HL-60/S4 treated with phorbol 12-myristate 13-acetate at 8.2 ng/mL for 4 days and 3 days (cell line): ENCODE data around the gene PRSS27.

Experiments
- in situ Hi-C: fragments of 300-500 bp; cut with MboI; formaldehyde crosslinking; loops from 2 replicates; pipeline ENCODE4 v1.15.0; 2022; ENCODE audit warnings: low sequenced_read_pairs

Gene PRSS27

DNA sequence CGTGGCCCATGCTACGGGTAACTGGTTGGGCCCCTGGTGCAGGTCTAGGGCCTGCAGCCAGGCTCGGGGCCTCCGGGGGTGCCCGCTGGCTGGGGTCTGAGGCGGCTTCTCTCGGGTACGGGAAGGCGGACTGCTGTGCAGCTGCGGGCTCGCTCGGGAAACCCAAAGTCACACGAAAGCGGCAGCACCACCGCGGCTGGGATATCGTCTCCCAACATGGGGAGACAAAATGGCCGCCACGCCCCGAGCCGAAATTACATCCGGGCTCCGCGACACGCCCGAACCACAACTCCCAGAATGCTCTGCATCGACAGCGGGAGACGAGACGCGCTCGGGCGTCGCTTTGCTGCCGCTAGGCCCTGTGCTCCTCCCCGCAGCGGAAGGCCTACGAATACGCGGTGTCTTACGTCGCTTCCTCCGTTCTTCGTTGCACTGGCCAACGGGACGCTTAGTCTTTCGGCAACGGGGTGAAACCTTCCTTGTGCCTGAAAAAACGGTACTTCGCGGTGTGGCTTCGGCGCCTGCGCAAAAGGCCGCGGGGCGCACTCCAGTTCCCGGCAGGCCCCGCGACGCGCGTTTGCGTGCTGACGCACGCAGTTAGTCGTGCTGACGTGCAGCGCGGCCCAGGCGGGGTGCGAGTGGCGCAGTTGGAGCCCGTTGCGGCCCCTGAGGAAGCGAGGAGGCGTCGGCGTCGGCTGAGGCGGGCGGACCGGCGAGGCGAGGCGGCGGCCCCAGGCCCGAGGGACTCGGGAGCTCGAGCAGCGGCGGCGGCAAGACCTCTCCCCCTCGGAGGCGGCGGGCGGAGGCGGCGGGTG, 32.2 kb upstream of the PRSS27 start, which contains the start of gene SRRM2:
SRRM2 (plus strand) TSS at position 604 of the 815 bp plus-strand sequence. CDS start 3,727 bp downstream, outside the sequence.
- in situ Hi-C loops = no loop called here

DNA sequence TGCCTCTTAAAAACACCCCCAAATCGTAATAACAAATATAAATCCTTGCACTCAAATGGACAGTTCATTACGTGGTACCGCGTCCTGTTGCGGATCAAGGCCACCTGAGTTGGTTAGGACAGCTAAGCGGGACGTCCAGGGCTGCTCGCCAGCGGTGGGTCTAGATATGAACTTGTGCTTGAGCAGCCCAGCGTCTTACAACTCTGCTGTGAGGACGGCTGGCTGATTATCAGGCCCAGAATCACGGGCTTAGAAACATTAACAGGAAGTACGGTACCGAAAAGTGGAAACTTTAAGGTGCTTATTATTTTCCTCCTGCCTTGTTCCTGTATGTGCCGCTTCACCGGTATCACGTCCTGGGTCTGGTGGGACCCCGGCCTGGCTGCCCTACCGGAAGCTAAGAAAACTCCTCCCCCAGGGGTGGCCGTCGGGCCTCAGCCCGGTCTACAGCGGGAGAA, 31.6 kb upstream of the PRSS27 start:
- in situ Hi-C loops = no loop called here

DNA sequence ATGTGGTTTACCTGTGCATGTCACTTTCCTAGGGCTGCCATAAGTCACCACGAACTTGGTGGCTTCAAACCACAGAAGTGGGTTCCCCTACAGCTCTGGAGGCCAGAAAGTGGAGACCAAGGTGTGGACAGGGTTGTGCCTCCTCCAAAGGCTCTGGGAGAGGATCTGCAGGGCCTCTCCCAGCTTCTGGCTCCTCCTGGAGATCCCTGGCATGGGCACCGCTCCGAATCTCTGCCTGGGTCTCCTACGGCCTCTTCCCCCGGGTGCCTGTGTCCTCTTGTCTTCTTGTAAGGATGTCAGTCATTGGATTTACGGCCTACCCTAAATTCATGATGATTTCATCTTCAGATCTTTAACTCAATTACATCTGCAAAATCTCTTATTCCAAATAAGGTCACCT, 29.9 kb upstream of the PRSS27 start:
- in situ Hi-C loops = no loop called here

DNA sequence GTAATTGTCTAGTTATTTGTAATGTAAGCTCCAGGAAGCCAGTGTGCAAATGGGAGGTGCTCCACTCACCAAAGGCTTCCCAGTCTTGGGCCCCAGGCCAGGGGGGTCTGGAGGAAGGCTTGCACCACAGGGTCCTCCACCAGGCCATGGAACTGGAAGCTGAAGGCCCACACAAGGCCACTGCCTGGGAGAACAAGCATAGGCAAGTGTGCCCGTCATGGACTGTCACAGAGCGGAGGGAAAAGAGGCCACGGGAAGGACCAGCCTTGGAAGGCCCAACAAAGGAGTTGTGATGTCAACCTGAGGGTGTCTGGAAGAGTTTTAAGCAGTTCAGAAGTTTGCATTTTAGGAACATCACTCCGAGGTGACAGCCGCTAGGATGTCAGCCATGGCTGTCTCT, 29.5 kb upstream of the PRSS27 start:
- in situ Hi-C loops = no loop called here

DNA sequence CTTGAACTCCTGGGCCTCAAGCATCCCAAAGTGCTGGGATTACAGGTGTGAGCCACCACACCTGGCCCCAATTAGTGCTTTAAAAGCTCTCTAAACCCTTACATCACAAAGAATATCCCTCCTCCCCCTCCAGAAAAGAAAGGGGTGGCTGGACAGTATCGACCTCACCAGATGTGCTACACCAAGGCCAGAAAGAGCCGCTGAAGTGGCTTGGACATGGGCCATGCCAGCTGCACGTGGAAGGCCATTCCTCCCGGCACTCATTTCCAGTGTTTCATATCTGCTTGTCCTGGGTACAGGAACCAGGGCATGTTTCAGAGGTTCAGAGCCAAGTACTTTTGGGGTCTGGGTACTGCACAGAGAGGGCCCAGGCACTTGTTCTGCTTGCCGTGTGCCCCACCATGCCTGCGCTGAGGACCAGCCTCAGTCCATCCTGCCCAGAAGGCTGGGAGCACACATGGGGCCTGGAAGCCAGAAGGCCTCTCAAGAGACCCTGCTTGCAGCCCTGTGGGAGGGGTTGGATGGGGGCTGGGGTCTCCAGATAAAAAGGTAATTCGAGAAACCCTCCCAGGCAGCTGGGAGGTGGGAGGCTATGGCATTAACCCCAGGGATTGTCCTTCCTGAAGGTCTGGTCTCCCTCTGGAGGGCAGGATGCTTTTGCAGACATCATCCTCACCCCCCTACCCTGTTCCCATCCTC, 28.9 kb upstream of the PRSS27 start:
- in situ Hi-C loops = no loop called here

DNA sequence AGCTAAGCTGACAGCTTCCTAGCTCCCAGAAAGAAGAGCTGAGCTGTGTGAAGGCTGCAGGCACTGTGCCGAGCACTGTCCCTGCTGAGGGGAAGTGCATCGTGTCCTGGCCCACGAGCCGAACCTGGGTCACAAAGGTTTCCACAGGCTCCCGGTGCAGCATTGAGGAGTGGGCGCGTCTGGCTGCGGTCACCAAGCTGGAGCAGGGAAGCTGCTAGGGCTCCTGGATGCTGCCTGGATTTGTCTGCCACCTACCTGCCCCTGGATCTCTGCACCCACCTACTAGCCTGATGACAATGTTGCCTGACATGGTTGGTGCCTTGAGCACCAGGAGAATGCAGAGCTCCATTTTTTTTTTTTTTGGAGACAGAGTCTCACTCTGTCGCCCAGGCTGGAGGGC, 25.9 kb upstream of the PRSS27 start:
- in situ Hi-C loops = no loop called here

DNA sequence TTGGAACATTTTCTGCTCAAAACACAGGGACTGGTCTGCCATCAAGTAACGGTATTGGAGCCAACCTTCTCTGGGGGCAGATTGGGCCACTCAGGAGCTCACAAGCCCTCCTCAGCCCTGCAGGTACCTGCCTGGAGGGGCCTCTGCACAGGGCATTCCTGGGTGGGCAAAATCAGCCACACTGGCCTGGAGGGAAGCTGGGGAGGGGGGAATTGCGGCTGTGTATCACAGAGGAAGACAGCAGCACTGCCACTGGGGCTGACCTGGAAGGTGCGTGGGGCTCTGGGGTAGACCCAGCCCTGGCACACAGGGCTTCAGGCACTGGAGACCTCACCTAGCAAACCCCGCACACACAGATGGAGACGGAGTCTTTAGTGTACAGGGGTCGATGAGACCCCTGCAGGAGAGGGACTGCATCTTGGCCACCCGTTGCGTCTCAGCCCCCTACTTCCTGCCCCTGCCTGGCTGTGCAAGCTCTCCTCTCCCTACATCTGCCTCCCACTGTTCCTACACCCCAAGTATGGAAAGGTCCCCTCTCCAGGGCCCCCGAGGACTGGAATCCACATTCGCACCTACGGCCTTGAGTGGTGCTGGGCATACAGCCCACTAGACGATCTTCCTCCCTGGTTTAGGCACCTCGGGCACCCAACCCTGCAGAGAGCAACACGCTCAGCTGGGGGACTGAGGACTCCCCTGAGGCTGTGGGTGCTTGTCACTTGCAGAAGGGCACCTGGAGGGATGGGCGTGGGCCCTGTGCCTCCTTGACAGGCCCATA, 25.3 kb upstream of the PRSS27 start:
- in situ Hi-C loops = no loop called here

DNA sequence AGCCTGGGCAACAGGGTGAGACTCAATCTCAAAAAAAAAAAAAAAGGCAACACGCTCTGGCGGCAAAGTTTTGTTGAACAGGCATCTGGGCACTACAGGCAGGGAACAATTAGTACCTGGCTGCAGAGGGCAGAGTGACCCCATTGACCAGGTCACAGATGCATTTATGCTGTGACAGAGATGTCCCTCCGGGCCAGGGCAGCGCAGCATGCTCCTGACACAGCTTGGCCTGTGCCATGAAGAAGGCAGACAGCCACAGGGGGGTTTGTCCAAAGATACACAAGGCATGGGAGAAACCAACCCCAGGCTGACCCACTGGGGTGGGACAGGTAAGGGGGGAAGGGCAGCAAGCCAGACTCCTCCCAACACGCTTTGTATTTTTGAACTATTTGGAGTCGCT, 24.7 kb upstream of the PRSS27 start:
- in situ Hi-C loops = no loop called here

DNA sequence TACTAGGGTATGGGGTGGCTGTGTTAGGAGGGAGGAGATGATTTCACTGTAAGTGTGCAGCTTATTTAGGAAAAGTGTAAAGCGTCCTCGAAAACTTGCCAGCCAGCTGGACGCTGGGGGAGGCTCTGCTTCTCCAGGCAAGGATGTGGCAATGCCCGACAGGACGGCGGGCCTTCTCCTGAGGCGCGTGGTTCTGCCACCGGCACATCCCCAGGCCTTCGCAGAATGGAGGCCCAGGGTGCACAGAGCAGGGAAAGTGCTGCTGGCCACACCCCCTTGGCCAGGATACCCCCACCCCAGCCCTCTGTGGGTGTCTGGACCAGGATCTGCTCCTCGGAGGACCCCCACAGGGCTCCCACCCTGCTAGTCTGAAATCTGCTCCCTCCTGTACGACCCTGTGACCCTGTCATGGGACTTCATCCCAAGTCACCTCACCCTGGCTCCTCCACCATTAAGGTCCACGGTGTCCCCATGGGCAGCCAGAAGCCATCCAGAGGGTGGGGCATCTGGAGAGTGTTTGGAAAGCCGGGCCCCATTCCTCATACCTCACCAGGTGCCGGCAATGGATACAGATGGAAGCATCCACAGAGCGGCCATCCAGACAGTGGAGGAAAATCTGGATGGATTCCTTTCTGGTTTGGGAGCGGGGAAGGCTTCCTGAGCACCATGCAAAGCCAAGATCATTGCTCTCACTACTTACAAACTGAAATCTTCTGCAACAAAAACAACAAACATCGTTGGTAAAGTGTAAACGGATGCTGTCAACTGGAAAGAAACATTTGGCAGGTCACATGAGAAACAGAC, 23.2 kb upstream of the PRSS27 start:
- in situ Hi-C loops = no loop called here

DNA sequence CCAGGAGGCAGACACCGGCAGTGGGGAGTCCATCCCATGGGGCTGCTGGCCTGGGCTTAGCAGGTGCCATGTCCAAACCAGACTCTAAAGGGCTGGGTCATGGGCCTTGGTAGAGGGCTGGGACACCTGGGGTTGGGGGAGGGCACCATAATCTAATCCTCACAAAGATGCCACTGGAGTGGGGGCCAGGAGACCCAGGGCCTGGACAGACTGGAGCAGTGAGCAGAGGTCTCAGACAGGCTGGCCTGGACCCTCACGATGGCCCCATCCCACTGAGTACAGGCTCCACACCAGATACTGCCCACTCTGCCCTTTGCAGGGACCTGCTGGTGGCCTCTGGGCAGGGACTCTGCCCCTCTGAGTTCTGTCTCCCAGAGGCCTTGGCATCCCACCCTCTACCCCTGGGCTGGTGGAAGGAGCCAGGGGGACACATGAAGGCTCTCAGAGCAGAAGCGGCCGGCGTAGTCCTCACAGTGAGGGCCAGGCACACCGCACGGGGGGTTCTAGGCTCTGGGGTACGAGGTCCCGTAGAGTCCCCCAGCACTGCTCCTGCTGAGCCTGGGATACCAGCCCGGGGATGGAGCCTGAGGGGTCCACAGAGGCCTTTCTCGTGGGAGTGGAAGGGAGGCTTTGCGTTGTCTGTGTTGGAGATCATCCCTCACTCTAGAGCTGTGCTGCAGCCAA, 22.4 kb upstream of the PRSS27 start:
- in situ Hi-C loops = no loop called here

DNA sequence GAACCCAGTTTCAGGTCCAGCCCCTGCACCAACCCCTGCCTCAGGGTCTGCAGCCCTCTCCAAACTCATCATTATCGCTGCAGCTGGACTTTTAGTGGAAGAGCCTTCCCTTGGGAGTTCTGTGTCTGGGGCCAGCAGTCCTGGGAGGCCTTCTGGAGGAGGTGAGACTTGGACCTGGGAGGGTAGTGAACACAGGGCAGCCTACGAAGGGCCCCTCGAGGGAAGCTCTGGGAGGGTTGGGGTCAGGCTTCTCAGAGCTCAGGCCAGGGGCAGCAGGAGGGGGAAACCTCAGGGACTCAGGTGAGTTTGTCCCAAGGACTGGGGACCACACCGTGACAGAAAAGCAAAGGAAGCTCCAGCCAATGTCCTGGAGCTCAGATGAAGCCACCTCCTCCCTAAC, 21.1 kb upstream of the PRSS27 start:
- in situ Hi-C loops = no loop called here

DNA sequence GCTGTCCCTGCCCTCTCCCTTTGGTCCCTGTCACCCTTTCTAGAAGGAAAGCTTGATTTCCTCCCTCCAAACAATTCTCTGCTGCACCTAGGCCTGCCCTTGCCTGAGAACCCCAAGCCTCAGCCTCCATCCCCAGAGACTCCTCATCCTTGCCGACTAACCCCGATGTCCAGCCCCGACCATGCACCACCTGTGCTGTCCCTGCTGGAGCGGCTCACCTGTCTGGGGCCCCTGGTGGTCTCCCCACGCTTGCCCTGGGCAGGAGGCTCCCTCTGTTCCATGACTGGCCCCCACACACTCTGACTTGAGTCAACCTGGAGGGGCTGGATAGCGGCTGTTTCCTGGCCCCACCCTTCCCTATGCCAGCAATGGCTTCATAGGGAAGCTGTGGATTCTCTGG, 20.5 kb upstream of the PRSS27 start:
- in situ Hi-C loops = no loop called here

DNA sequence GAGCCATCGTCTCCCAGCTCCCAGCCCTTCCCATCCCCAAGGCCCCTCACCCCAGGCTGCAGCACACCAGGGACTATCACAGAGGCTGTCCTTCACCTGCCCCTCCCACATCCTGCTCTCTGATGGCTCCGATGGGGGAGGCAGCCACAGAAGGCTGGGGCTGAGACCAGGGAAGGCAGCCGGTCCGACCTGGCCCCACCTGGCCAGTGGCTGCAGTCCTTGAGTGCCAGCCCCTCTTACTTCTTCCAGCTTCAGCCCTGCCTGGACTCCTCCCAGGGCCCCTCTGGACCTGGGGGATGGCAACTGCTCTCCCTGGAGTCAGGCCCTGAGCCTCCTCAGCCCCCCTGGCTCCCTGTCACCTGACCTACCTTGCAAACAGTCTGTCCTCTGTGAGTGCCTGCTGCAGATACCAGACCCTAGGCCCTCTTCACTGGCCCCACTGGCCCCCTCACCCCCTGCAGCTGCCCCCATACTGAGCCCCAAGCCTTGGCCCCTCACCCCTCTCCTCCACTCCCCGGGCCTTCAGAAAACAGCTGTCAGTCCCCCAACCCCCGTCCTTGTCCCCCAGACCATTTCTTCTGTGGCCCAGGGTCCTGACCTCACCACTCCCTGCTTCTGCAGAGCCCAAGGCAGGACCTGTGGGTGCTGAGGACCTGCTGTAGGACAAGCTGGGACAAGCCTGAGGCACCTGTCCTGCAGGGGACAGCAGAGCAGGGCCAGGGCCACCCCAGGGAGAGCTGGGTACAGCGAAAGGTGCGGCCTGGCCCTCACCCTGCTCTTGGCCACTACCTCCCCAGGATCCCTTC, 19.8 kb upstream of the PRSS27 start:
- in situ Hi-C loops = no loop called here

DNA sequence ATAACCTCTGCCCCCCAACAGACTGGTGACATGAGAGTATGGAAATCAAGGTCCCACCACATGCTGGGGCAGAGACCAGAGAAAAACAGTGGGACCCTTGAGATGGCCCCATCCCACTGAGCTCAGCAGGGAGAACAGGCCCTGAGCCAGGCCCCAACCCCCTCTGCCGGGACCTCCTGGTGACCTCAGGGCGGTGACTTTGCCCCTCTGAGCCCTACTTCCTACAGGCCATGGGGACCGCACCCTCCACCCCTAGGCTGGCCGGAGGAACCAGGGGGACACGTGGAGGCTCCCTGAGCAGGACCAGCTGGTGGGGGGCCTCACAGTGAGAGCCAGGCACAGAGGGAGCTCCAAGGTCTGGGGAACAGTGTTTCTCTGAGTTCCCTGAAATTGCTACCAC, 18.6 kb upstream of the PRSS27 start:
- in situ Hi-C loops = no loop called here

DNA sequence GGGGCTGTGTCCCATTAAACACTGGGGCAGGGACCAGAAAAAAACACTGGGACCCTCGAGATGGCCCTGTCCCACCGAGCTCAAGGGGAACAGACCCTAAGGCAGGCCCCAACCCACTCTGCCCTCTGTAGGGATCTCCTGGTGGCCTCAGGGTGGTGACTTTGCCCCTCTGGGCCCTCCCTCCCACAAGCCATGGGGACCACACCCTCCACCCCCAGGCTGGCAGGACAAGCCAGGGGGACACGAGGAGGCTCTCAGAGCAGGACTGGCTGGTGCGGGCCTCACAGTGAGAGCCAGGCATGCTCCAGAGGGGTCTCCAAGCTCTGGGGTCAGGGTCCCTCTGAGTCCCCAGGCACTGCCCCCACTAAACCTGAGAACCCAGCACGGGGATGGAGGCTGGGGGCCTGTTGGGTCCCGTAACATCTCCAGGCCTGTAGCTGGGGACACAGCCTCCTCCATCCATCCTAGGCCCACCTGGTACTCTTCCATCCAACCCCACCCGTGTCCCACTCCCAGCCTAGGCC, 17.9 kb upstream of the PRSS27 start:
- in situ Hi-C loops = no loop called here

DNA sequence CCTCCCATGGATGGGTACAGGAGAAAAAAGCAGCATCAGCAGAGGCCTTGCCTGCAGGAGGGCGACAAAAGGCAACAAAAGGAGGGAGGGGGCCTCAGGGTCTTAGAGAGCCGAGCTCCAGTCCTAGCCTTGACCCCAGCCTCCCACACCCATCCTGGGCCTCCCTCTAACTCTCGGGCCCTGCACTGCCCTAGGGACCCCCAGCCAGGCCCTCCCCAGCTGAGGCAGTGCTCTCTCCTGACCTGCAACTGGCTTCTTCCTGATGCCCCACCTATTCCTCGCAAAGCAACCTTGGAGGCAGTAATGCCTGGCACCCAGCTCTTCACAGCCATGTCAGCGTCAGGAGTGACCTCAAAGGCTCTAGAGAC, 17.2 kb upstream of the PRSS27 start:
- in situ Hi-C loops = no loop called here

DNA sequence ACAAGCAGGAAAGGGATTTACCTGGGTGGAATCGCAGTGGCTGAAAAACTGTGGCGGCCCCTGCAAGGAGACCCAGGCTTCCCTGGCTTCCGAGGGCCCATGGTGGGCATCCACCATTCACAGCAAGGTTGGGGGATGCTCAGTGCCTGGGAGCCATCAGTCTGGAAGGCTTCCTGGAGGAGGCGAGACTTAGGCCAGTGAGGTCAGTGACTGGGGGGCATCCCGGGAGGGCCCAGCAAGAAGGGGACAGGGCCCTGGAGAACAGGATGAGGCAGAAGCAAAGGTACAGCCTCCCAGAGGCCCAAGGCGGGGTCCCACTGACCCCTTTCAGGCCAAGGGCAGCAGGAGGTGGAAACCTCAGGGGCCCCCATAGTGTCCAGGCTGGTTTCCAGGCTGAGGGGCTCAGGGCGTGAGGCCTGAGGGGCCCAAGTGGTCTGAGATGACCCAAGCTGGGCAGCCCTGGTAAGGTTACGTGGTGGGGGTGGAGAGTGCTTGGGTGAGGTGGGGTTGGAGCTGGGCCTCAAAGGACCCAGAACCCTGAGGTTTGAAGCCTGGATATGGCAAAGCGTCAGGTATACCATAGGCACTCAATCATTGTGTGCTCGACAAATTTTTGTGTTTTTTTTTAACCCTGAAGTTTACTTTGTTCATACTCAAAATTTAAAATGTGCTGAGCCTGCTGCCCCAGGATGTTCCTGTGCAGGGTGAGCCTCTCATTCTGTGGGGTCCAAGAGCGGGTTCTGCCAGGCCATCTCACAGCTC, 16.6 kb upstream of the PRSS27 start:
- in situ Hi-C loops = no loop called here

DNA sequence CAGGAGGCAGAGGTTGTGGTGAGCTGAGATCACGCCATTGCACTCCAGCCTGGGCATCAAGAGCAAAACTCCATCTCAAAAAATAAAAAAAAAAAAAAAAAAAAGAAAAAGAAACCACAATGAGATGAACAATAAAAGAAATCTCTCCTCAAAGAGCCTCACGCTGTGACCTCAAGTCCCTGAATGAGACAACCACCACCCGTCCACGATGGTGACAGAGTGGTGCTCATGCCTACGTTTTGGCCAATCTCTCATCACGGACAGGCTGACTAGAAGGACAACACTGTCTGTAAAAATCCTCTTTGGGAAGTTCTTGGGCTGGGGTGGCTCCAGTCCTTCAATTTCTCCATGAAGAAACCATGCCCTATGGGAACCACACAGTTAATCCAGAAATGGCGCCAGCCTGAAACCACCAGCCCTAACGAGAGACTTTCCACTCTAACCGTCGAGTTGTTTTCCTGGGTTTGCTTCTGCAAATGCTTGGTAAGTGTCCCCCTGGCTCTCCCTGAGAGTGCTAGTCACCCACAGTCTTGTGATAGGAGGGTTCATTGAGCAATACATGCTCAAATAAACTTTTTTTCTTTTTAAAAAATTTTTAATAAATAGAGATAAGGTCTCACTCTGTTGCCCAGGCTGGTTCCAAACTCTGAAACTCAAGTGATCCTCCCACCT, 15.0 kb upstream of the PRSS27 start:
- in situ Hi-C loops = no loop called here
